ENCODE data around the gene ZNF93. TPM values are rescaled to one million over a fixed set of nuclear protein-coding genes. Genes with fewer than 3 reads are reported as not detected.

The ZNF93 gene
- total and polyA plus RNA-seq, 2 of the 8 experiments (the other 6 are each of a cell fraction or from before 2014, with no cell fraction given) = 40.8 to 61.8 TPM

GRCh38 chr19:19914596-19914995 lies 13.8 kb downstream of the ZNF93 start:
- no peak overlapping the region for H3K4ac ChIP-seq (replicated peaks; ENCODE audit: insufficient read length, low read depth, low read length)
- no peaks in the 10 kb centered on the region for H3K9me3 ChIP-seq (ENCODE audit: insufficient read depth in 2 of 2, low read depth in 1 of 2, low read length in 1 of 2)
- DNase-seq (ENCODE audit: low read depth in 1 of 2, low spot score in 2 of 2) (no peak), FAIRE-seq (no peak)
- no peak overlapping the region for H2BK5ac ChIP-seq (ENCODE audit: low read depth, low read length)
- H3K79me2 ChIP-seq (ENCODE audit: control insufficient read depth in 1 of 2, insufficient read depth in 2 of 2, low read length in 2 of 2) = peaks cover 10 to 81% of the 10 kb centered on the region in 2 experiments
- TF ChIP-seq SP2 (IDR thresholded peaks at IDR 0.05; ENCODE audit: low read length) = no peak
- TF ChIP-seq CBX8 (IDR thresholded peaks at IDR 0.05; ENCODE audit: borderline replicate concordance, low read depth, low read length) = no peak
- H3K14ac ChIP-seq (ENCODE audit: insufficient read length) = no peak overlapping the region
- CTCF ChIA-PET (ENCODE audit: partially characterized antibody) = interaction anchor here (0.7 kb wide), 1 partner anchor 43 kb away, joined by 3 read pairs; no protein-coding TSS in a partner anchor
- H3K79me1 ChIP-seq (ENCODE audit: low read depth, low read length) = no peaks in the 10 kb centered on the region
- no peak overlapping the region for H2AK5ac ChIP-seq (ENCODE audit: low read depth, low read length)
- H2BK20ac ChIP-seq (ENCODE audit: low read length) = no peak overlapping the region
- POLR2A ChIA-PET (ENCODE audit: partially characterized antibody) = interaction anchor here (9.9 kb wide), 1 partner anchor 14 kb away, joined by 127 read pairs; the partner anchor contains the start of gene ZNF93
- no peak overlapping the region for H3K4me2 ChIP-seq (ENCODE audit: insufficient read depth in 1 of 2, low read depth in 2 of 2, low read length in 2 of 2)
- no peak overlapping the region for H4K5ac ChIP-seq (ENCODE audit: insufficient read length, low read depth, low read length)
- 86% methylated on average over 3 of the region's 3 CpGs; no CpG with 5 or more reads in 1 of the 2 experiments for WGBS, 2 experiments (ENCODE audit: extremely low coverage in 1 of 2, insufficient coverage in 1 of 2, insufficient read length in 1 of 2, insufficient replicate concordance in 2 of 2, low coverage in 1 of 2, low lambda C conversion rate in 2 of 2, missing lambda C conversion rate in 1 of 2)
- no peak overlapping the region for H3K23ac ChIP-seq (ENCODE audit: insufficient read length)
- no peak overlapping the region for H2BK120ac ChIP-seq (replicated peaks; ENCODE audit: low read depth, low read length)
- no peak overlapping the region for H2BK12ac ChIP-seq (ENCODE audit: low read depth, low read length)
- no peak overlapping the region for H3K56ac ChIP-seq (replicated peaks; ENCODE audit: insufficient read length, low read depth, low read length)
- H2BK15ac ChIP-seq (ENCODE audit: low read length) = no peak overlapping the region
- no peak overlapping the region for H4K8ac ChIP-seq (ENCODE audit: extremely low read depth, insufficient read depth, low read length)
- no peak overlapping the region for H2AFZ ChIP-seq (ENCODE audit: low read length)
- H3K4me1 ChIP-seq (replicated peaks in 1 of 4; ENCODE audit: control insufficient read depth in 3 of 4, insufficient read depth in 4 of 4, low read length in 3 of 4) = no peaks in the 10 kb centered on the region
- peaks cover 3 to 10% of the 10 kb centered on the region in 2 experiments for H4K20me1 ChIP-seq (replicated peaks in 1 of 2; ENCODE audit: control insufficient read depth in 1 of 2, insufficient read depth in 2 of 2, low read length in 2 of 2)
- H3K27ac ChIP-seq (ENCODE audit: low read depth, low read length) = no peak overlapping the region
- H3K4me3 ChIP-seq (ENCODE audit: extremely low read depth in 1 of 4, insufficient read depth in 2 of 4, low read depth in 3 of 4, low read length in 4 of 4) = no peak overlapping the region
- no peak overlapping the region for H3K9ac ChIP-seq (replicated peaks in 1 of 4; ENCODE audit: extremely low read depth in 1 of 4, low read depth in 3 of 4, low read length in 3 of 4)
- H3K36me3 ChIP-seq (ENCODE audit: control insufficient read depth in 2 of 4, insufficient read depth in 4 of 4, low read length in 3 of 4) = peaks cover 9 to 29% (median 18%) of the 10 kb centered on the region in 4 experiments; a peak in 7 of 8 replicates
- no peak overlapping the region for H4K91ac ChIP-seq (replicated peaks; ENCODE audit: insufficient read length, low read length)
- H3K27me3 ChIP-seq (replicated peaks in 1 of 4; ENCODE audit: control insufficient read depth in 3 of 4, extremely low read depth in 1 of 4, insufficient read depth in 3 of 4, low read length in 3 of 4) = no peaks in the 10 kb centered on the region
- no peaks in the 10 kb centered on the region for H3K23me2 ChIP-seq (ENCODE audit: low read depth, low read length)
- no peak overlapping the region for H3K18ac ChIP-seq (ENCODE audit: extremely low read depth, low read length)

All from H1 (cell line).